Upper lobe of left lung (tissue), 4 donors: Measurements from ENCODE around the gene IL36RN.

Experiments used
- EP300 ChIP-seq, 4 donors: sonication (generic); formaldehyde crosslinking; IDR thresholded peaks; one replicate each; pipeline ENCODE4 v1.5.1; 2017; ENCODE audit warnings: antibody characterized with exemption in 4 of 4, control low read depth in 2 of 4
- POLR2A ChIP-seq, 4 donors: fragments of 450-650 bp; IDR thresholded peaks; one replicate each; pipeline ENCODE4 v1.5.1; 2016 to 2017; ENCODE audit warnings: antibody characterized with exemption in 4 of 4, mild to moderate bottlenecking in 2 of 4
- TF ChIP-seq, protein P1 (sequence below), 6 experiments: fragments of 450-650 bp in 4 of 6; fragments of 200-600 bp in 2 of 6; sonication (generic) in 2 of 6; IDR thresholded peaks; one replicate each; pipeline ENCODE4 v1.5.1; 2016 to 2019; ENCODE audit warnings: antibody characterized with exemption in 6 of 6

DNA sequence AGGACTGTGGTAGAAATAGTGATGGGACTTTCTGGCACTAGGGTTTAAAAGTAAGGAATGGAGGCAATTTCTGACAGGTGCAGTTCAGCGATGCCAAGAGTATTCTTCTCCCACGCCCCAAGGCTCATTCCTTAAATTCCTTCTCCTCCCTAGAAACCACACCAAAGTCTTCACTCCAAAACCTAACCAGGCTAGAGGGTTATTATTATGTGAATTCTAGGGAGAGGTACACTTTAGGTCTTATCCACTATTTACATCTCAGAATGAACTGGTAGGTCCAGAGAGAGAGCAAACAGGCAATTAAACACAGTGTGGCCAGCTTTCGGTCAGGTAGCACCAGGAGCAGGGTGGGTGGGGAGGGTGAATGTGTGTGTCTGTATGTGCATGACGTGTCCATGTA is 20.1 kb downstream of the IL36RN start:
- TF ChIP-seq, protein P1, sequence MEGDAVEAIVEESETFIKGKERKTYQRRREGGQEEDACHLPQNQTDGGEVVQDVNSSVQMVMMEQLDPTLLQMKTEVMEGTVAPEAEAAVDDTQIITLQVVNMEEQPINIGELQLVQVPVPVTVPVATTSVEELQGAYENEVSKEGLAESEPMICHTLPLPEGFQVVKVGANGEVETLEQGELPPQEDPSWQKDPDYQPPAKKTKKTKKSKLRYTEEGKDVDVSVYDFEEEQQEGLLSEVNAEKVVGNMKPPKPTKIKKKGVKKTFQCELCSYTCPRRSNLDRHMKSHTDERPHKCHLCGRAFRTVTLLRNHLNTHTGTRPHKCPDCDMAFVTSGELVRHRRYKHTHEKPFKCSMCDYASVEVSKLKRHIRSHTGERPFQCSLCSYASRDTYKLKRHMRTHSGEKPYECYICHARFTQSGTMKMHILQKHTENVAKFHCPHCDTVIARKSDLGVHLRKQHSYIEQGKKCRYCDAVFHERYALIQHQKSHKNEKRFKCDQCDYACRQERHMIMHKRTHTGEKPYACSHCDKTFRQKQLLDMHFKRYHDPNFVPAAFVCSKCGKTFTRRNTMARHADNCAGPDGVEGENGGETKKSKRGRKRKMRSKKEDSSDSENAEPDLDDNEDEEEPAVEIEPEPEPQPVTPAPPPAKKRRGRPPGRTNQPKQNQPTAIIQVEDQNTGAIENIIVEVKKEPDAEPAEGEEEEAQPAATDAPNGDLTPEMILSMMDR (IDR thresholded peaks at IDR 0.05) = no peak
- TF ChIP-seq EP300 (IDR thresholded peaks at IDR 0.05) (no peak), POLR2A (IDR thresholded peaks at IDR 0.05) (no peak)
